ENCODE data around the gene CELF4.

CELF4 gene

GRCh38 chr18:37285825-37286224 is 279.8 kb downstream of the CELF4 start:
- H3K27me3 ChIP-seq (ENCODE audit: control insufficient read depth in 2 of 2, insufficient read depth in 2 of 2, low read length in 2 of 2): no peaks in the 10 kb centered on the region
- no peak overlapping the region for H3K4me3 ChIP-seq (ENCODE audit: low read length in 2 of 2)
- no peaks in the 10 kb centered on the region for H3K9me3 ChIP-seq (ENCODE audit: control insufficient read depth in 2 of 2, low read length in 2 of 2)
- no peaks in the 10 kb centered on the region for H3K4me1 ChIP-seq (ENCODE audit: control insufficient read depth in 2 of 2, insufficient read depth in 2 of 2, low read length in 2 of 2)
- H3K36me3 ChIP-seq (ENCODE audit: control insufficient read depth in 2 of 2, insufficient read depth in 2 of 2, low read length in 2 of 2): no peaks in the 10 kb centered on the region
- H3K9ac ChIP-seq (ENCODE audit: low read depth in 1 of 2, low read length in 2 of 2): no peak overlapping the region
- no peak overlapping the region for H3K27ac ChIP-seq (ENCODE audit: low read depth in 2 of 2, low read length in 2 of 2)

- H3K9ac ChIP-seq (ENCODE audit: low read depth in 1 of 2, low read length in 2 of 2): no peak overlapping the region
- no peak overlapping the region for H3K27ac ChIP-seq (ENCODE audit: low read depth in 2 of 2, low read length in 2 of 2)
- no peaks in the 10 kb centered on the region for H3K9me3 ChIP-seq (ENCODE audit: control insufficient read depth in 2 of 2, low read length in 2 of 2)
- H3K36me3 ChIP-seq (ENCODE audit: control insufficient read depth in 2 of 2, insufficient read depth in 2 of 2, low read length in 2 of 2): no peaks in the 10 kb centered on the region
- H3K4me1 ChIP-seq (ENCODE audit: control insufficient read depth in 2 of 2, insufficient read depth in 2 of 2, low read length in 2 of 2): no peaks in the 10 kb centered on the region
- no peak overlapping the region for H3K4me3 ChIP-seq (ENCODE audit: low read length in 2 of 2)
- H3K27me3 ChIP-seq (ENCODE audit: control insufficient read depth in 2 of 2, insufficient read depth in 2 of 2, low read length in 2 of 2): no peaks in the 10 kb centered on the region
Measured at GRCh38 chr18:37284260-37284659, 281.3 kb downstream of the CELF4 start.

GRCh38 chr18:37282386-37283037 is 283.1 kb downstream of the CELF4 start:
- Histone ChIP-seq H3K9me3 (ENCODE audit: control insufficient read depth in 2 of 2, low read length in 2 of 2) (no peaks in the 10 kb centered on the region), H3K36me3 (ENCODE audit: control insufficient read depth in 2 of 2, insufficient read depth in 2 of 2, low read length in 2 of 2) (no peaks in the 10 kb centered on the region), H3K9ac (ENCODE audit: low read depth in 1 of 2, low read length in 2 of 2) (no peak overlapping the region), H3K27ac (ENCODE audit: low read depth in 2 of 2, low read length in 2 of 2) (no peak overlapping the region), H3K4me3 (ENCODE audit: low read length in 2 of 2) (no peak overlapping the region), H3K27me3 (ENCODE audit: control insufficient read depth in 2 of 2, insufficient read depth in 2 of 2, low read length in 2 of 2) (no peaks in the 10 kb centered on the region), H3K4me1 (ENCODE audit: control insufficient read depth in 2 of 2, insufficient read depth in 2 of 2, low read length in 2 of 2) (no peaks in the 10 kb centered on the region)

- H3K36me3 ChIP-seq (ENCODE audit: control insufficient read depth in 2 of 2, insufficient read depth in 2 of 2, low read length in 2 of 2): no peaks in the 10 kb centered on the region
- no peak overlapping the region for H3K9ac ChIP-seq (ENCODE audit: low read depth in 1 of 2, low read length in 2 of 2)
- H3K27me3 ChIP-seq (ENCODE audit: control insufficient read depth in 2 of 2, insufficient read depth in 2 of 2, low read length in 2 of 2): no peaks in the 10 kb centered on the region
- H3K9me3 ChIP-seq (ENCODE audit: control insufficient read depth in 2 of 2, low read length in 2 of 2): no peaks in the 10 kb centered on the region
- H3K4me1 ChIP-seq (ENCODE audit: control insufficient read depth in 2 of 2, insufficient read depth in 2 of 2, low read length in 2 of 2): no peaks in the 10 kb centered on the region
- no peak overlapping the region for H3K4me3 ChIP-seq (ENCODE audit: low read length in 2 of 2)
- H3K27ac ChIP-seq (ENCODE audit: low read depth in 2 of 2, low read length in 2 of 2): no peak overlapping the region
Measured at GRCh38 chr18:37280701-37281393, 284.8 kb downstream of the CELF4 start.

GRCh38 chr18:37277804-37278203 is 287.8 kb downstream of the CELF4 start:
- Histone ChIP-seq H3K9me3 (ENCODE audit: control insufficient read depth in 2 of 2, low read length in 2 of 2) (no peaks in the 10 kb centered on the region), H3K4me3 (ENCODE audit: low read length in 2 of 2) (no peak overlapping the region), H3K9ac (ENCODE audit: low read depth in 1 of 2, low read length in 2 of 2) (no peak overlapping the region), H3K4me1 (ENCODE audit: control insufficient read depth in 2 of 2, insufficient read depth in 2 of 2, low read length in 2 of 2) (no peaks in the 10 kb centered on the region), H3K27me3 (ENCODE audit: control insufficient read depth in 2 of 2, insufficient read depth in 2 of 2, low read length in 2 of 2) (peaks cover 2 to 3% of the 10 kb centered on the region in 2 donors), H3K27ac (ENCODE audit: low read depth in 2 of 2, low read length in 2 of 2) (no peak overlapping the region), H3K36me3 (ENCODE audit: control insufficient read depth in 2 of 2, insufficient read depth in 2 of 2, low read length in 2 of 2) (no peaks in the 10 kb centered on the region)

- H3K27me3 ChIP-seq (ENCODE audit: control insufficient read depth in 2 of 2, insufficient read depth in 2 of 2, low read length in 2 of 2): peaks cover 2 to 3% of the 10 kb centered on the region in 2 donors
- H3K9ac ChIP-seq (ENCODE audit: low read depth in 1 of 2, low read length in 2 of 2): no peak overlapping the region
- H3K9me3 ChIP-seq (ENCODE audit: control insufficient read depth in 2 of 2, low read length in 2 of 2): no peaks in the 10 kb centered on the region
- no peaks in the 10 kb centered on the region for H3K4me1 ChIP-seq (ENCODE audit: control insufficient read depth in 2 of 2, insufficient read depth in 2 of 2, low read length in 2 of 2)
- H3K36me3 ChIP-seq (ENCODE audit: control insufficient read depth in 2 of 2, insufficient read depth in 2 of 2, low read length in 2 of 2): no peaks in the 10 kb centered on the region
- H3K4me3 ChIP-seq (ENCODE audit: low read length in 2 of 2): no peak overlapping the region
- H3K27ac ChIP-seq (ENCODE audit: low read depth in 2 of 2, low read length in 2 of 2): no peak overlapping the region
Measured at GRCh38 chr18:37276111-37276890, 289.3 kb downstream of the CELF4 start.

GRCh38 chr18:37275237-37275741 is 290.3 kb downstream of the CELF4 start:
- Histone ChIP-seq H3K27ac (ENCODE audit: low read depth in 2 of 2, low read length in 2 of 2) (no peak overlapping the region), H3K9me3 (ENCODE audit: control insufficient read depth in 2 of 2, low read length in 2 of 2) (no peaks in the 10 kb centered on the region), H3K9ac (ENCODE audit: low read depth in 1 of 2, low read length in 2 of 2) (no peak overlapping the region), H3K27me3 (ENCODE audit: control insufficient read depth in 2 of 2, insufficient read depth in 2 of 2, low read length in 2 of 2) (peaks cover 2 to 3% of the 10 kb centered on the region in 2 donors), H3K4me1 (ENCODE audit: control insufficient read depth in 2 of 2, insufficient read depth in 2 of 2, low read length in 2 of 2) (no peaks in the 10 kb centered on the region), H3K4me3 (ENCODE audit: low read length in 2 of 2) (no peak overlapping the region), H3K36me3 (ENCODE audit: control insufficient read depth in 2 of 2, insufficient read depth in 2 of 2, low read length in 2 of 2) (no peaks in the 10 kb centered on the region)

- Histone ChIP-seq H3K4me1 (ENCODE audit: control insufficient read depth in 2 of 2, insufficient read depth in 2 of 2, low read length in 2 of 2) (no peaks in the 10 kb centered on the region), H3K9me3 (ENCODE audit: control insufficient read depth in 2 of 2, low read length in 2 of 2) (no peaks in the 10 kb centered on the region), H3K27ac (ENCODE audit: low read depth in 2 of 2, low read length in 2 of 2) (no peak overlapping the region), H3K36me3 (ENCODE audit: control insufficient read depth in 2 of 2, insufficient read depth in 2 of 2, low read length in 2 of 2) (no peaks in the 10 kb centered on the region), H3K9ac (ENCODE audit: low read depth in 1 of 2, low read length in 2 of 2) (no peak overlapping the region), H3K27me3 (ENCODE audit: control insufficient read depth in 2 of 2, insufficient read depth in 2 of 2, low read length in 2 of 2) (peaks cover 2 to 3% of the 10 kb centered on the region in 2 donors), H3K4me3 (ENCODE audit: low read length in 2 of 2) (no peak overlapping the region)
Measured at GRCh38 chr18:37274309-37275236, 291.0 kb downstream of the CELF4 start.

- H3K27me3 ChIP-seq (ENCODE audit: control insufficient read depth in 2 of 2, insufficient read depth in 2 of 2, low read length in 2 of 2): peaks cover 2 to 3% of the 10 kb centered on the region in 2 donors
- H3K9me3 ChIP-seq (ENCODE audit: control insufficient read depth in 2 of 2, low read length in 2 of 2): no peaks in the 10 kb centered on the region
- H3K27ac ChIP-seq (ENCODE audit: low read depth in 2 of 2, low read length in 2 of 2): no peak overlapping the region
Measured at GRCh38 chr18:37272841-37273240, 292.8 kb downstream of the CELF4 start.

More at GRCh38 chr18:37272841-37273240, 292.8 kb downstream of the CELF4 start:
- Histone ChIP-seq H3K36me3 (ENCODE audit: control insufficient read depth in 2 of 2, insufficient read depth in 2 of 2, low read length in 2 of 2) (no peaks in the 10 kb centered on the region), H3K4me3 (ENCODE audit: low read length in 2 of 2) (no peak overlapping the region), H3K9ac (ENCODE audit: low read depth in 1 of 2, low read length in 2 of 2) (no peak overlapping the region), H3K4me1 (ENCODE audit: control insufficient read depth in 2 of 2, insufficient read depth in 2 of 2, low read length in 2 of 2) (no peaks in the 10 kb centered on the region)

Data from mucosa of rectum (tissue), 2 donors.